Upper lobe of left lung (tissue), 6 donors: ENCODE data around the gene MED27. TPM values are rescaled to one million over a fixed set of nuclear protein-coding genes. Genes with fewer than 3 reads are reported as not detected.
A peak's percentile ranks its signal among the peaks of the same experiment; 100 is the strongest.

Experiments used
- ATAC-seq, 2 donors: fragments of 200-7000 bp; cut with Tn5 transposase; one replicate each; pipeline ENCODE4 v1.9.1; 2022; ENCODE audit warnings: mild to moderate bottlenecking in 2 of 2, moderate library complexity in 2 of 2; ENCODE audit not compliant: low FRiP score in 2 of 2
- DNase-seq, 2 donors: peaks; one replicate each; pipeline ENCODE4 v3.0.0-alpha.2; 2019 to 2020
- H3K27ac ChIP-seq, 4 donors: fragments of 200-600 bp; sonication (generic); one replicate each; pipeline ENCODE4 v1.5.1; 2016 to 2019
- H3K27me3 ChIP-seq, 4 donors: fragments of 200-600 bp; sonication (generic); one replicate each; pipeline ENCODE4 v1.5.1; 2017 to 2019
- H3K36me3 ChIP-seq, 4 donors: fragments of 200-600 bp; sonication (generic); one replicate each; pipeline ENCODE4 v1.5.1; 2016 to 2019
- H3K4me1 ChIP-seq, 4 donors: fragments of 200-600 bp; sonication (generic); one replicate each; pipeline ENCODE4 v1.5.1; 2018 to 2019
- H3K4me3 ChIP-seq, 4 donors: fragments of 200-600 bp; sonication (generic); one replicate each; pipeline ENCODE4 v1.5.1; 2017 to 2019; ENCODE audit warnings: mild to moderate bottlenecking in 2 of 4, moderate library complexity in 1 of 4
- H3K9me3 ChIP-seq, 4 donors: fragments of 200-600 bp; sonication (generic); one replicate each; pipeline ENCODE4 v1.5.1; 2018 to 2019
- CTCF ChIP-seq, 6 experiments: fragments of 450-650 bp in 4 of 6; fragments of 200-600 bp in 2 of 6; sonication (generic) in 2 of 6; IDR thresholded peaks; one replicate each; pipeline ENCODE4 v1.5.1; 2016 to 2019; ENCODE audit warnings: antibody characterized with exemption in 6 of 6
- EP300 ChIP-seq, 4 donors: sonication (generic); formaldehyde crosslinking; IDR thresholded peaks; one replicate each; pipeline ENCODE4 v1.5.1; 2017; ENCODE audit warnings: antibody characterized with exemption in 4 of 4, control low read depth in 2 of 4
- POLR2A ChIP-seq, 4 donors: fragments of 450-650 bp; IDR thresholded peaks; one replicate each; pipeline ENCODE4 v1.5.1; 2016 to 2017; ENCODE audit warnings: antibody characterized with exemption in 4 of 4, mild to moderate bottlenecking in 2 of 4
- POLR2AphosphoS5 ChIP-seq, 2 donors: sonication (generic); formaldehyde crosslinking; IDR thresholded peaks; one replicate each; pipeline ENCODE4 v1.5.1; 2017; ENCODE audit warnings: antibody characterized with exemption in 2 of 2
- WGBS, 2 donors: methylation state at CpG; one replicate each; pipeline ENCODE4 v1.1.5; 2017 to 2018; 5-methylcytosine and 5-hydroxymethylcytosine counted together
- total RNA-seq, 6 donors: library from RNA; depleted of rRNA in 4 of 6; stranded (reverse); fragments of >200 nt in 4 of 6; gene quantifications; one replicate each; pipeline versions ENCODE4 v1.1.0 to v1.2.1, GENCODE V29; 2016 to 2021
- donor health status: DM: no; HTN: no; CAD: no; lungs with moderate emphysema.
- donor health status: DM: no; HTN: yes; CAD: no; lungs with severe emphysema.

MED27 gene
- total RNA-seq, 6 donors from 2014 or later: 4.9 to 24.2 (median 17.1) TPM

GRCh38 chr9:132008855-132009812 is 70.5 kb downstream of the MED27 start:
- WGBS, 2 donors: 83 to 90% methylated on average over 9 to 12 of the region's 12 CpGs
- TF ChIP-seq EP300 (IDR thresholded peaks at IDR 0.05) (no peak), POLR2AphosphoS5 (IDR thresholded peaks at IDR 0.05) (no peak), POLR2A (IDR thresholded peaks at IDR 0.05) (no peak), CTCF (IDR thresholded peaks at IDR 0.05) (no peak)
- no peak for ATAC-seq

DNA sequence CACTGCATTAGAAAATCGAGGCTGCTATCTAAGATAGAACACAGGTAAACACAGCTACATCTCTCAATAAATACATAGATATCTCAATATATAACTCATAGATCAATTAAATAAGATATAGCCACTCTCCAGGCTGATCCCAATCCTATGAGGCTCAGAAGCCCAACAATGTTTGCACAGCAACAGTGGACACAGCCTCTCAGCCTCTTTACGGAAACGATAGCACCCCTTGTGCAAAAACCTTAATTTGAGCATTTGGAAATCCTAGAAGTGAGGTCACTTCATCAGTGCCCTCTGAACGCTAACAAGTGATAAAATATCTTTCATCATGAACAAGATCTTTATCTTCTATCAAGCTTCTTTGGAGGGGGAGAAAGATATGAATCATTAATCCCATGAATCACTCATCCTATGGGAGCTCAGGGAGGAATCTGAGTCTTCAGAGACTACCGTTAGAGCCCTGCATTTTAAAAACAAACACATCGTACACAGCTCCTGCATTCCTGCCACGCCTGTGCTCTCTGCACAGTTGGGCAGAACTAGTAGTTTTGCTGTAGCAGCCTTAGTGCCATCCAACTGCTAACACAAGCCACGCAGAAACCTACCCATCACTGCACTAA is 71.4 kb downstream of the MED27 start:
- WGBS, 2 donors: 76 to 77% methylated on average over 8 of the region's 8 CpGs
- no peak for ATAC-seq
- TF ChIP-seq CTCF (IDR thresholded peaks at IDR 0.05) (no peak), POLR2AphosphoS5 (IDR thresholded peaks at IDR 0.05) (no peak), POLR2A (IDR thresholded peaks at IDR 0.05) (no peak), EP300 (IDR thresholded peaks at IDR 0.05) (no peak)

More at GRCh38 chr9:132008855-132009812, 70.5 kb downstream of the MED27 start:
- Histone ChIP-seq H3K4me1 (no peaks in the 10 kb centered on the region), H3K9me3 (no peaks in the 10 kb centered on the region), H3K36me3 (peaks cover 0 to 2% (median 0%) of the 10 kb centered on the region in 4 donors), H3K4me3 (no peak overlapping the region), H3K27ac (no peak overlapping the region), H3K27me3 (no peaks in the 10 kb centered on the region)
- DNase-seq: no peak

GRCh38 chr9:132007371-132008025 is 72.2 kb downstream of the MED27 start:
- Histone ChIP-seq H3K36me3 (no peaks in the 10 kb centered on the region), H3K4me1 (no peaks in the 10 kb centered on the region), H3K4me3 (no peak overlapping the region), H3K27me3 (no peaks in the 10 kb centered on the region), H3K9me3 (no peaks in the 10 kb centered on the region), H3K27ac (no peak overlapping the region)
- TF ChIP-seq POLR2A (IDR thresholded peaks at IDR 0.05) (no peak), CTCF (IDR thresholded peaks at IDR 0.05) (no peak), POLR2AphosphoS5 (IDR thresholded peaks at IDR 0.05) (no peak), EP300 (IDR thresholded peaks at IDR 0.05) (no peak)
- 89 to 92% methylated on average over 5 of the region's 5 CpGs for WGBS, 2 donors
- ATAC-seq (no peak), DNase-seq (no peak)

More for the DNA sequence above, 71.4 kb downstream of the MED27 start:
- no peak overlapping the region for H3K27ac ChIP-seq
- DNase-seq: no peak
- H3K36me3 ChIP-seq: no peaks in the 10 kb centered on the region
- no peaks in the 10 kb centered on the region for H3K9me3 ChIP-seq
- no peak overlapping the region for H3K4me3 ChIP-seq
- H3K27me3 ChIP-seq: no peaks in the 10 kb centered on the region
- no peaks in the 10 kb centered on the region for H3K4me1 ChIP-seq

- H3K9me3 ChIP-seq: no peaks in the 10 kb centered on the region
- H3K4me1 ChIP-seq: no peaks in the 10 kb centered on the region
- no peak overlapping the region for H3K4me3 ChIP-seq
- ATAC-seq (peak in 1 of 2 donors; percentile 45), DNase-seq (no peak)
- TF ChIP-seq EP300 (IDR thresholded peaks at IDR 0.05) (no peak), CTCF (IDR thresholded peaks at IDR 0.05) (no peak), POLR2AphosphoS5 (IDR thresholded peaks at IDR 0.05) (no peak), POLR2A (IDR thresholded peaks at IDR 0.05) (no peak)
- no peaks in the 10 kb centered on the region for H3K36me3 ChIP-seq
- H3K27me3 ChIP-seq: no peaks in the 10 kb centered on the region
- WGBS, 2 donors: 72% methylated on average over 9 of the region's 9 CpGs
- no peak overlapping the region for H3K27ac ChIP-seq
Observed at GRCh38 chr9:132006677-132007370, 72.8 kb downstream of the MED27 start.
